Measurements from ENCODE around the gene NIF3L1.

Gene NIF3L1

DNA sequence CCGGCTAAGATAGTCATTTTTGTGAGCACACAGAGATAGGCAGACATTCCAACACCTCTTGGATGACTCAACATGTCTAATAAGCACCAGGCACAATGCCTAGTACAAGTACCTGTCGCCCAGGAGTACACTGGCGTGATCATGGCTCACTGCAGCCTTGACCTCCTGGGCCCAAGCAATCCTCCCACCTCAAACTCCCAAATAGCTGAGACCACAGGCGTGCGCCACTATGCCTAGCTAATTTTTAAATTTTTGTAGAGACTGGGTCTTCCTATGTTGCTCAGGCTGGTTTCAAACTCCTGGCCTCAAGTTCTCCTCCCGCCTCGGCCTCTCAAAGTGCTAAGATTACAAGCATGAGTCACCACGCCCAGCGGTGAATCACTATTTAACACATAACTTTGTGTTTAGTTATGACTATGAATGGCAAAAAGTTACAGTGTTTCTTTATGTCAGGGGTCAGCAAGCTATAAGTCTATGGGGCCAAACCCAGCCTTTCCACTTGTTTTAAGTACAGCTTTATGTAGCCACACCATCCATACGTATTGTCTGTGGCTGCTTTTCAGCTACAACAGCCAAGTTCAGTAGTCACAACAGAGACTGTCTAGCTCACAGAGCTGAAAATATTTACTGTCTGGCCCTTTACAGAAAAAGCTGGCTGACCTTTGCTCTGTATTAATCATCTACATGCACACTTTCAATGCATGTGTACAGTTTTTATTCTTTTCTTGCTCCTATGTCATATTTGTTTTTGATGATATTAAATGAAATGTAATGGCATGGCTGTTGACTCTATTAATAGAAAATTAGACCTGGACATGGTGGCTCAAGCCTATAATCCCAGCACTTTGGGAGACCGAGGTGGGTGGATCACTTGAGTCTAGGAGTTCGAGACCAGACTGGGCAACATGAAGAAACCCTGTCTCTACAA lies 55.6 kb downstream of the NIF3L1 start:
- TF ChIP-seq, protein P1, sequence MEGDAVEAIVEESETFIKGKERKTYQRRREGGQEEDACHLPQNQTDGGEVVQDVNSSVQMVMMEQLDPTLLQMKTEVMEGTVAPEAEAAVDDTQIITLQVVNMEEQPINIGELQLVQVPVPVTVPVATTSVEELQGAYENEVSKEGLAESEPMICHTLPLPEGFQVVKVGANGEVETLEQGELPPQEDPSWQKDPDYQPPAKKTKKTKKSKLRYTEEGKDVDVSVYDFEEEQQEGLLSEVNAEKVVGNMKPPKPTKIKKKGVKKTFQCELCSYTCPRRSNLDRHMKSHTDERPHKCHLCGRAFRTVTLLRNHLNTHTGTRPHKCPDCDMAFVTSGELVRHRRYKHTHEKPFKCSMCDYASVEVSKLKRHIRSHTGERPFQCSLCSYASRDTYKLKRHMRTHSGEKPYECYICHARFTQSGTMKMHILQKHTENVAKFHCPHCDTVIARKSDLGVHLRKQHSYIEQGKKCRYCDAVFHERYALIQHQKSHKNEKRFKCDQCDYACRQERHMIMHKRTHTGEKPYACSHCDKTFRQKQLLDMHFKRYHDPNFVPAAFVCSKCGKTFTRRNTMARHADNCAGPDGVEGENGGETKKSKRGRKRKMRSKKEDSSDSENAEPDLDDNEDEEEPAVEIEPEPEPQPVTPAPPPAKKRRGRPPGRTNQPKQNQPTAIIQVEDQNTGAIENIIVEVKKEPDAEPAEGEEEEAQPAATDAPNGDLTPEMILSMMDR (IDR thresholded peaks at IDR 0.05; ENCODE audit: low read depth, low read length), result no peak
- no peak overlapping the region for H3K4me3 ChIP-seq (ENCODE audit: low read depth, low read length)

DNA sequence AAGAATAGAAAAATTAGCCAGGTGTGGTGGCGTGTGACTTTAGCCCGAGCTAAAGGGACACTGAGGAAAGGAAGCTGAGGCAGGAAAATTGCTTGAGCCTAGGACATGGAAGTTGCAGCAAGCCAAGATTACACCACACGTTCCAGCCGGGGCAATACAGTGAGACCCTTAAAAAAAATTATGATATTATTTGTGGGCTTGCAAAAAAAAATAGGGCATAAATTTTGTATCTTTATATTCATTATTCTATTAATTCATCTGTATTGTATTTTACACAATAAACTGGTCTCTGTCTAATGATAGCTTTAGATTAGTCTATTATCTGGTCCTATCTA lies 56.2 kb downstream of the NIF3L1 start:
- TF ChIP-seq, protein P1 (IDR thresholded peaks at IDR 0.05; ENCODE audit: low read depth, low read length), result no peak
- no peak overlapping the region for H3K4me3 ChIP-seq (ENCODE audit: low read depth, low read length)

DNA sequence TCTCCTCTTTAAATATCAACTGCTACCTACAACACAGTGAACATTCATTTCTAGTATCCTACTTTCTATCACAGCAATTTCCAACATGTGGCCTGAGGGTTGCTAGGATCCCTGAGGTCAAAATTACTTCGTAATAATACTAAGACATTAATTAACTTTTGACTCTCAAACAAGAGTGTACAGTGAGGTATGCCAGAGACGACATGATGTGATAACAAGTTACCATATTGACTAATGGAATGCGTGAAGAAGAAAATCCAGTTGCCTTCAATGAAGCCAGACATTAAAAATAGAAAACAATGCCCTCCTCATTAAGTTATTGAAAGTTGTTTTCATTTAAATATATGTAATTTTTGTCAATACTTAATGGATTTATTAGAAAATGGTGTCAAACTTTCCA lies 61.2 kb downstream of the NIF3L1 start:
- no peak overlapping the region for H3K4me3 ChIP-seq (ENCODE audit: low read depth, low read length)
- TF ChIP-seq, protein P1 (IDR thresholded peaks at IDR 0.05; ENCODE audit: low read depth, low read length), result no peak
